GM19328 (cell line): ENCODE measurements around the gene EIF4G3.
"Not testable (repeated sequence)": the region's sequence is repeated elsewhere in the genome, so short reads cannot be mapped to it uniquely, and the experiment has no call there.

ENCODE experiments used
- ATAC-seq: cut with Tn5 transposase; IDR thresholded peaks from one replicate; pipeline ENCODE4 v1.9.1; 2021; ENCODE audit warnings: mild to moderate bottlenecking, moderate library complexity; ENCODE audit not compliant: unreplicated experiment

Gene EIF4G3

DNA sequence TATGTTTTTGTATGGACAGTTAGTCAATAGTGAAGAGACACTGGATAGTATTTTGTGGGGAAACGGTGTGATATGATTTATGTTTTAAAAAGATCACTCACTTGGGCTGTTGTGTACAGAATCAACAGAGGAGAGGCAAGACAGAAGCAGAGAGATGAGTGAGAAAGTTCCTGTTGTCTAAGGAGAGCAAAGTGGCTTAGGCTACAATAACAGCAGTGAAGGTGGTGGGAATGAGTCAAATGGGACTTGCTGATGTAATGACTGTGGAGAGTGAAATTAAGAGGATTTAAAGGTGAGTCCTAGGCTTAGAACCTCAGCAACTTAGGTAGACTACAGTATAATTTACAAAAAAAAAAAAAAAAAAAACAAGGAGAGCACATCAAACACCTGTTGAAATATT is 220.4 kb downstream of the EIF4G3 start:
- no peak for ATAC-seq

DNA sequence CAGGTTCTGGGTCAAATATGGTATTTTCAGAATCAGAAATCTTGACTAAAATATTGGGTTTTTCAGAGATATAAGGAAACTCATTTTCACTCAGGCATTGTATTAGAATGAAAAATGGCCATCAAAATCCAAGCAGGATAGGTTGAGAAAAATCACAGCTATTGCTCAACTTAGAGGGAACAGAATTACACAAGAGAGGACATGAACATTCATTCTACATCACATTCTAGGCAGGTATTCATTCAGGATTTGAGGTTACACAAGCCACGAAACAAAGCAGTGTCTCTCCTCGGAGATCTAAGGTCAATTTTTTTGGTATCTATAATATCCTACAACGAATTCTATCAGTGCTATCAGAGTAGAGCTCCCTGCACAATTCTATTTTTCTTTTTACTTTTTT is 226.0 kb downstream of the EIF4G3 start:
- ATAC-seq = no peak

DNA sequence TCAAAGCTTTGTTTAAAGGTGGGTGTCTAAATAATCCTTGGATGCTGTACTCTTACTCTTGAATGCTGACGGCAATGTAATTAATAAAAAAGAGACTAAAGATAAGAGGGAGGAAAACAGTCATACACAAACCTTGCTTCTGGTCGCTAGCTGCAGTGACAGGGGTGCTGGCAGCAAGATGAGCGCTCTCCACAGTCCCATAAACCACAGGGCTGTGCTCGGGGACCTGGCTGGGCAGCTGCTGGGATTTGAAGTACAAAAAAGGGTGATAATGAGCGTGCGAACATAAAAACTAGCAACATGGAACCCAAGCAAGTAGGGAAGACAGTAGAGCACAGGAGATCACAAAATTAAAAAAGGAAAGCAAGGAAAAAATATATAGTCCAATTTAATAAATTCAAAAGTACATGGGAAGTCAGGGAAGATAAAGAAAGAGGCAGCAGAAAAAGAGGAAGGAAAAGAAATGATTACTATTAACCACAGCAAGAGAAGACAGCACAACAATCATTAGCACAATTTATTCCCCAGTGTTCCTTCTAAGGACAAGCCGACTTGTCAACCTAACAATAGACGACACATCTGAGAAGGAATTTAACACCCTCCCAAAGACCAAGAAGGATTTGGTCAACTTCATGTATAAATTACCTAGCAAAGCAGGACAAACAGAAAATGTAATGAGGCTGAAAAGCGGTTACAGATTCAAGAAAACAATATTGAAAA is 226.7 kb downstream of the EIF4G3 start:
- no peak for ATAC-seq

DNA sequence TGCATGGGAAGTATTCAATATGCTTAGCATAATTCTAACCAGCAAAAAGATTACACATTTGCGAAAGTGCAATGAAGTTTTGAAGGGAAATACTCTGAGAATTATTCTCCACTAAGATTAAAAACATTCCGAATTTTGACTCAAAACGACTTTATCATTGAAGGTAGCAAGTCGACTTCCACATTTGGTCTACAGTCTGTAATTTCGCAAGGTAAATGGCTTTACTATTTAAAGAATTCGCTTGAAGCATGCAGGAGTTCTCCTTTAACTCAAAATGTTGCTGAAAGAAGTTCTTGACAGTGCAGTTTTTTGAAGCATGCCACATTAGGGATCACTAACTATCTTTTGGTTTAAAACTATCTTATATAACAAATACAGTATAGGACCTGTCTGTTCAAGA is 228.6 kb downstream of the EIF4G3 start:
- ATAC-seq = no peak

DNA sequence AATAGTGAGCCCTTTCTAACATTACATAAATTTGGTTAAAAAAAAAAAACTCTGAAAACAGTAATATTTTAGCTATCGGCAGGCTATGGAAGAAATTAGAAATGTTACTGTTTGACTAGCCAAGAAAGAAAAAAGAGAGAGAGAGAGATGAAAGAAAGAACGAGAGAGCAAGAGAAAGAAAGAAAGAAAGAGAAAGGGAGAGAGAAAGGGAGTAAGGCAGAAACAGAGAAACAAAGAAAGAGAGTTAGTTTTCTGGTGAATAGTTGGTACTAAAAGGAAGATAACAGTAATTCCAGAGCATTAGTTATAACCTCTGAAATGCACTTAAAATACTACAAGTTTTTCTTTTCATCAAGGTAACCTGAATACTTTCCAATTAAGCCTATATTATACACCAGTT is 229.3 kb downstream of the EIF4G3 start:
- ATAC-seq = no peak

DNA sequence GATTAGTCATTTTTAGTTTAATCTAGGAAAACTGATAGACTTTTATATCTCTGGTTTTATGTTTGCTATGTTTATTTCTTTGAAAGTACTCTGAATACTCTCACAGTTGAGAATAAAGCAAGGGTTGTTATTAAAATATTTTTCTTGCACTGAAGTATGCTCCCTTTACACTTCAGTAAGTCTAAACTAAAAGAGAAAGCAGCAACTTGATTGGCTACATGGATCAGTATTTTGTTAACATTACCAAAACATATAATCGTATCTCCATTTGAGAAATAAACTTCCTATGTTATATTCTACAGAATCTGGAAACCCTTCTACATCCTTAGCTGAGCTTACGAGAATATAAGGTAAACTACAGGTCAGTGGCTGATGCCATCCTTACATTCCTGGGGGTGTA is 240.1 kb downstream of the EIF4G3 start:
- ATAC-seq = no peak

DNA sequence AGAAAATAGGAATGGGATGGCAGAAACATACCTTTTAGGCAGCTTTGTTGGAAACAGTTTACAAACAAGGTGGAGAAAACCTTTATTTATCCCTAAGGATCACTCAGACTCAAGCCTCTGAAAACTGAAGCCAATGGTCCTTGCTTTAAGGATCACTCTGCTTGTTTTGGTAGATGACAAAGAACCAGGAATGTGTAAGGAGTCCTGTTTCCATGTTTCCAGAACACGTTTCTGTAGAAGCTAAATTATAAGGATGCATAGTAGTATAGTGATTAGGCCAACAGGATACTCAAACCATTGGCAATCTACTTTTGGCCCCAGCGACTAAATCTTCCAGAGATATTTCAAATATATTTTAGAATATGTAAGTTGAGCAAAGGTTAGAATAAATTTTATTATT is 240.5 kb downstream of the EIF4G3 start:
- no peak for ATAC-seq

DNA sequence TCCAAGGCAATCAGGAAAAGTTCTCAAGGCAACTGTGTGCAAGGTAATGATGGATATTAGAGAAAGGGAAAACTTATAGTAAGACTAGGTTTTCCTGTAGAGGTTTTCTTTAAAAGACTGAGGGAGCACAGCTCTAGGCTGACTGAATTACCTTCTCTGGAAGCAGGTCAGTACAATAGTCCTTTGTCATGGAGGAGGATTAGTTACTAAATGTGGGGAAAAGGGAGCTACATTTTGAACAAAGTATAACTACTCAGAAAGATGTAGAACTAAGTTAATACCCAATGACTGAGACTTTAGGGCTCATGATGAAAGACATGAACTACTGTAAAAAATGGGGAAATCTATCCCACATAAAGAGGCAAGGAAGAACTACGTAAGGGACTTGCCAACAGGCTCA is 241.0 kb downstream of the EIF4G3 start:
- ATAC-seq = no peak

DNA sequence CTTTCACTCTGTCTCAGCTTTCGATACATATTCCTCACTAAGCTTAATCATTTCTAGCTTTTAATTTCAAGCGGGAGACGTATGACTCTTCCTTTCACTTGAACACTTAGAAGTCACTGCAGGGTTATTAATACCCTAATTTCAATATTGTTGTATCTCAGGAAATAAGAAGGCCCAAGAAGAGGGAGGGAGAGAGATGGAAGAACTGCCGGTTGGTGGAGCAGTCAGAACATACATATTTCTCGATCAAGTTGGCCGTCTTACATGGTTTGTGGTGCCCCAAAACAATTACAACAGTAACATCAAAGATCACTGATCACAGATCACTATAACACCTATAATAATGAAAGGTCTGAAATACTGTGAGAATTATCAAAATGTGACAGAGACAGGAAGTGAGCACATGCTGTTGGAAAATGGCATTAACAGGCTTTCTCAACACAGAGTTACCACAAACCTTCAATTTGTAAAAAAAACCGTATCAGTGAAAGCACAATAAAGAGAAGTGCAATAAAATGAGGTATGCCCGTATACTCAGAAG is 244.2 kb downstream of the EIF4G3 start:
- ATAC-seq = no peak

DNA sequence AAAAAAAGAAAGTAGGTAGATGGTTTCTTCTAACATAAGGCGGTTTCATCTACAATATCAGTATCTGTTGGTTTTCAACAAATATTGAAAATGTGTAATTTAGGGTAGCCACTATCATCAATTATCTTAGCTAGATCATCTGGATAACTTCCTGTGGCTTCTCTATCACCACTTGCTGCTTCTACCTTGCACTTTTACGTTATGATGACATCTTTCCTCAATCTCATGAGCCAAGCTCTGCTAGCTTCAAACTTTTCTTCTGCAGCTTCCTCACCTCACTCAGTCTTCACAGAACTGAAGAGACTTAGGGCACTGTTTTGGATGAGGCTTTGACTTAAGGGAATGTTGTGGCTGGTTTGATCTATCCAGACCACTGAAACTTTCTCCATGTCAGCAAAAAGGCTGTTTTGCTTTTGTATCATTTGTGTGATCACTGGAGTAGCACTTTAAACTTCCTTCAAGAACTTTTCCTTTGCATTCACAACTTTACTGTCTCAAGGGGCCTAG is 244.7 kb downstream of the EIF4G3 start:
- no peak for ATAC-seq

DNA sequence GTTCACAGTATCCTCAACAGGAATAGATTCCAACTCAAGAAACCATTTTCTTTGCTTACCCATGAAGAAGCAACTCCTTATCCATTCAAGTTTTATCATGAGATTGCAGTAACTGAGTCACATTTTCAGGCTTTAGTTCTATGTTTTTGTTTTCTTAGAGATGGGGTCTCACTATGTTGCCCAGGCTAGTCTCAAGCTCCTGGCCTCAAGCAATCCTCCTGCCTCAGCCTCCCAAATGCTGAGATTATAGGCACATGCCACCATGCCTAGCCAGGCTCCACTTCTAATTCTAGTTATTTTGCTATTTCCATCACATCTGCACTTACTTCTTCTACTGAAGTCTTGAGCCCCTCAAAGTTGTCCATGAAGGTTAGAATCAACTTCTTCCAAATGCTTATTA is 246.3 kb downstream of the EIF4G3 start:
- ATAC-seq = no peak

DNA sequence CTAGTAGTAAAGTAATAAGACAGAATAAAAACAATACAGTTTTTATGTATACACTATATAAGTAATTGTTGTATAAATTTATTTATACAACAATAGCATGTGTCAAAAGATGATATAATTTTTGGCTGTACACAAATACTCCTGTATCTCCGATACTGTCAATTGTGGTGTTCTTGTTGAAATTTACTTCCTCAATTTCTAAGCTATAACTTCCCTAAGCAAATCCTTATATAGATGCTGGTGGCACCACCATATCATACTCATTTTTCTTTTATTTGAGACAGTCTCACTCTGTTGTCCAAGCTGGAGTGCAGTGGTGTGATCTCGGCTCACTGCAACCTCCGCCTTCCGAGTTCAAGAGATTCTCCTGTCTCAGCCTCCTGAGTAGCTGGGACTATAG is 248.6 kb downstream of the EIF4G3 start:
- ATAC-seq = no peak

DNA sequence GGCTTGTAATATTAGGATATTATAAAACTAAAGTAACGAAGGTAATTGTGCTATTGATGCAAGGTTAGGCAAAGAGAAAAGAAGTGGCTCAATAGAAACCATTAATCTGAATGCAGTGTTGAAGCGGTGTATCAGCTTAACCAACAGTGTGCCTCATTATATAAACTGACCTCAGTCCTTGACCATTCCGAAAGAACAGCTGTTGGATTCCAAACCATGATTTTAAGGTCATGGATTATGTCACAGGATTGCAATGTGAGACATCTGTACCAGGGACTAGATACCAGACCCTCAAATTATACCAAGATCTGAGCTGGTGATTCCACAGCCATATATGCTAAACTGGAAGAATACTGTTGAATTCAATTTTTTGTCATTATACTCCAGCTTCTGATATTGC is 255.4 kb downstream of the EIF4G3 start:
- no peak for ATAC-seq

DNA sequence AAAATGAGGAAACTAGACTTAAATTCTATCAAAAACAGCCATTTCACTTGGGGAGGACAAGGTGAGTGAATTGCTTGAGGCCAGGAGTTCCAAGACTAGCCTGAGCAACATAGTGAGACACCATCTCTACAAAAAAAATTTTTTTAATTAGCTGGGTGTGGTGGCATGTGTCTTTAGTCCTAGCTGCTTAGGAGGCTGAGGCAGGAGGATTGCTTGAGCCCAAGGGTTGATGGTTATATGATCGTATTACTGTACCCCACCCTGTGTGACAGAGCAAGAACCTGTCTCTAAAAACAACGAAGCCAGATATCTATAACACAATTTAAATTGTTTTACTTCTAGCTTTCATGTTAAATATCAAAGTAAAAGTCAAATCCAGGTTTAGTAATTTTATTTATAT is 263.5 kb downstream of the EIF4G3 start:
- no peak for ATAC-seq

DNA sequence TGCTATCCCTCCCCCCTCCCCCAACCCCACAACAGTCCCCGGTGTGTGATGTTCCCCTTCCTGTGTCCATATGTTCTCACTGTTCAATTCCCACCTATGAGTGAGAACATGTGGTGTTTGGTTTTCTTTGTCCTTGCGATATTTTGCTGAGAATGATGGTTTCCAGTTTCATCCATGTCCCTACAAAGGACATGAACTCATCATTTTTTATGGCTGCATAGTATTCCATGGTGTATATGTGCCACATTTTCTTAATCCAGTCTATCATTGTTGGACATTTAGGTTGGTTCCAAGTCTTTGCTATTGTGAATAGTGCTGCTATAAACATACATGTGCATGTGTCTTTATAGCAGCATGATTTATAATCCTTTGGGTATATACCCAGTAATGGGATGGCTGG is 269.2 kb downstream of the EIF4G3 start:
- ATAC-seq = not testable (repeated sequence)

DNA sequence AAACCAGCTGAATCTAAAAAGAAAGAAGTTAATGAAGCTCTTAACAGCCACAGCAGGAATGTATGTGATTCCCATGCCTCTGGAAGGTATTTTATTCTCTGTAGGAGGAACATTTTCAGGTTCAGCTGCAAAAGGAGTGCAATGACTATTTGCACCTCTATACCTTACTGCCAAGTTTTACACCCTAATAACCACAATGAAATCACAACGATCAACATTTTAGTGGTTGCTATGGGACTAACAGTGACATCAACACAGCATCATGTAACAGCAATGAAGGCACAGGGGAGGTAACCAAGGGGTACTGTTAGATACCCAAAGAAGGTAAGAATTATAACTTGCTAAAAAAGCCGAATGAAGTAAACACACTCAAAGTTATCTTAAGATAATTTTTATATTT is 273.3 kb downstream of the EIF4G3 start:
- no peak for ATAC-seq

DNA sequence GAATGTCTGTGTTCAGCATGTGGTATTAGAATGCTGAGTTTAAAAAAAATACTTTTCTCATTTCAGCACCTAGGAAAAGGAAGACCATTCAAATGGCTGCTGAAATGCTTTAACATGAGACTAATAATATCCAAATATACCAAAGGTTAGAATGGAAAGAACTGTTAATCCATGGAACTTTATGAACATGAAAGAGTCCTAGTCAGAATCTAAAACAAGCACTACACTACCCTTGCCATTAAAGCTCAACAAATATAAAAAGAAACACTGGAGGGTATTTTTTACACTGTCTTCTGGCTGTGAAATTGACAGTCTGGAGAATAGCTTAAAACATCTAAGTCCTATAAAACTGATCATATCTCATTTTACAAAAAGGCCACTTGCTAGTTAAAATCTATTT is 276.6 kb downstream of the EIF4G3 start:
- no peak for ATAC-seq

DNA sequence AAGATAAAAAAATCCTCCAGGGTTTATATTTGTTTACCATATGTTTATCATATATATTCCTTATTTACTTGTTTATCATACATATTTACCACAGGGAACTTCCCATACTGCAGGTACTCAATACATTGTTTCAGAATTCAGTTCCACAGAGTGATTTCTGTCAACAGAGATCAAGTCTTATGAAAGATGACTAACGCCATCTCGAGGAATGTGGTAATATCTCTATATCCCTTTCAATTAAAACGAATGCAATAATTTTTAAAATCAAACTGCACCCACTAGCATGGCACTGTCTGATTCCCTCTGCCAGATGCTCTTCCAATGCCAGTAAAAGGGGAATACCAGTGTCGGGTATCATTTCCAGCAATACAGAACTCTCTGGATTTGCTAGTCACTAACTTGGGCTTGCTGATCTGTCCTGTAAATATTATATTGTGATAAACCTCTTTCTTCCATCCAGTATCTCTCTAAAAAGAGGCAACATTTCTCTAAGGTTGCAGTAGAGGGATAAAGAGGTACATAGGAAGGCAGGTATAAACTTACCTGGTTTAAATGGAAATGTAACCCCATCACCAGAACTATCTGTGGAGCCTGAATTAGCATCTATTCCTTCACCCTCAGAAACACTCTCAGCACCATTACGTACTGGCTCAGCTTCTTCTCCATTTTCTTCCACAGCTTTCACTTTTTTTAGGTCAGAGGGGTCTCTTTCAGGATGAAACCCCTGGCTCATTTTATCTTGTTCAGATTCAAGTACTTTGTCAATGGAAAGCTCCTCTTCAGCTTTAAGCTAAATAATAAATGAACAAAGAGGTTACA is 277.3 kb downstream of the EIF4G3 start:
- no peak for ATAC-seq

DNA sequence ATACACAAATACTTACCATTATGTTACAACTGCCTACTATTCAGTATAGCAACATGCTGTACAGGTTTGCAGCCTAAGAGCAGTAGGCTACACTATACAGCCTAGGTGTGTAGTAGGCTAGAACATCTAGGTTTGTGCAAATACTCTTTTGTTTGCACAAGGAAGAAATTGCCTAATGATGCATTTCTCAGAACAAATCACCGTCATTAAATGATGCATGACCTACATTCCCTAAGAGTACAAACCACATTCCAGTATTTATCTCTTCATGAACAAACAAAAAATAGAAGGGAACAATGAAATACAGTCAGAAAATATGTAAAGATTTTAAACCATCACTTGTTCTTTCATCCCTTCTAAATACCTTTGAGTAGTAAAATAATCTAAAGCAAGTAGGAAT is 279.9 kb downstream of the EIF4G3 start:
- no peak for ATAC-seq

DNA sequence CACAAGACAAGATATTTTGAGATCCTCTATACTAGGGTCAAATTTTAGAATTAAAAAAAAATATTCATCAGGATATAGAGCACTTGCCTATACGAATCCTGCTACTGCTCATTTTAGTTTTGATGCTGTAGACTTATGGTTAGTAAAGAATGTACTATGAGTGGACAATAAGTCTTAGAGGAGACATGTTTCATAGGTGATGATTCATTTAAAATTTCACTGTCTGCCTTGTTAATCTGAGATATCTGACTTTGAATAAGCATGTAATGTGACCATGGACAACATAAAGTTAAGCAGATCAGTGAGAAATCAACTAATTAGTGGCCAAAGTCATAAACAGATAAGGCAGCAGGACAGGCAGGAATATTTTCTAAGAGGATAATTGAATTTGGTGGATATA is 282.8 kb downstream of the EIF4G3 start:
- no peak for ATAC-seq

DNA sequence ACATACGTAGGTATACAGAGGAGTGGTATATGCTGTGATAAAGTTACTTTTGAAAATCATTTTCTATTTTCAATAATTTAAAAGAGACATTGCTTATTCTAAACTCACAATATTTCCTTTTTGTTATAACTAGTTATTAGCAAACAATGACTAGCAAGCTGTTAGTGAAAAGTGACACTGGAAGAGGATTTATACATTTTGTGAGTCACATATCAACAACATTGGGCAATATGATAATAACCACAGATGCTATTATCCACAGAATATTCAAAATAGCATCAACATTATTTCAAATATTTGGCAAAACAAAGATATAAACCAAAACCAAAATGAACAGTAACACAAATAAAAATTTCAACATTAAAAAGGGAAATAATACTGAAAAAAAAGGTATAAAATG is 285.6 kb downstream of the EIF4G3 start:
- ATAC-seq = no peak

DNA sequence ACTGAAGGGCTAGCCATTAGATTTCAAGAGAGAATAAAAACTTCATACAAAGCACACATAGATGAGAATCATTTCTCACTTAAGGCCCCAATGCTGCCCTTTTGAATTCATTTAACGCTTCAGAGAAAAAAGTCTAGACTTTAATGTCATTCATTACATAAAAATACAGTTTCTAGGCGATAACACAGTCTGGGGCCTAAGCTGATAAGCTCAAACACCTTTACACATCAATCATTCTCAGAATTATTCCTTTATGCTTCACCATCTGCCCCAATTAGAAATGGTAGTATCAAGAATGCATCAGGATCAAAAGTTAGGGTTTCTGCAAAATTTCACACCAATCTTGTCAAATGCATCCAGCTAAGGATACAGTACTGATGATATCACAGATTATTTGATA is 289.5 kb downstream of the EIF4G3 start:
- ATAC-seq = no peak
